Panc1 (cell line): ENCODE data around the gene EOGT. TPM values are rescaled to one million over a fixed set of nuclear protein-coding genes. Genes with fewer than 3 reads are reported as not detected.

Experiments used
- ATAC-seq: fragments of 200-7000 bp; cut with Tn5 transposase; 2 replicates; pipeline ENCODE4 v1.9.1; 2020; ENCODE audit warnings: mild to moderate bottlenecking, moderate library complexity
- BruUV-seq: library from RNA; stranded (reverse); fragments of 400-500 nt; replicated peaks from 2 replicates; lab custom pipeline; 2021; lab: Mats Ljungman, UMichigan
- CTCF ChIA-PET: fragments of 300-600 bp; sonication (Branson Sonifier 250); formaldehyde crosslinking; loops from one replicate; lab custom pipeline; 2022; ENCODE audit warnings: antibody characterized with exemption; lab: Charles Lee
- POLR2A ChIA-PET: fragments of 300-600 bp; sonication (Branson Sonifier 250); formaldehyde crosslinking; loops from one replicate; lab custom pipeline; 2022; ENCODE audit warnings: antibody characterized with exemption; lab: Charles Lee
- DNase-seq: peaks from one replicate; pipeline ENCODE4 v3.0.0-alpha.2; 2010; ENCODE audit warnings: low read depth, low spot score
- H3K27ac ChIP-seq: 2 replicates; pipeline ENCODE4 v1.5.1; 2011; ENCODE audit warnings: mild to moderate bottlenecking, low read length, inconsistent platforms
- H3K27me3 ChIP-seq: fragments of 200-500 bp; sonication (Bioruptor generic); 2 replicates; pipeline ENCODE4 v1.6.0; 2014; ENCODE audit warnings: low read length, inconsistent platforms; ENCODE audit not compliant: control insufficient read depth, insufficient read depth
- H3K36me3 ChIP-seq: fragments of 200-500 bp; sonication (Bioruptor generic); 2 replicates; pipeline ENCODE4 v1.5.1; 2014; ENCODE audit warnings: inconsistent platforms, mild to moderate bottlenecking, low read length, moderate library complexity; ENCODE audit not compliant: control insufficient read depth, insufficient read depth
- H3K4me1 ChIP-seq: 2 replicates; pipeline ENCODE4 v1.5.1; 2011; ENCODE audit warnings: inconsistent platforms, mild to moderate bottlenecking, low read length, moderate library complexity; ENCODE audit not compliant: control insufficient read depth, insufficient read depth
- H3K4me3 ChIP-seq, 2 experiments: 2 replicates each; pipeline ENCODE4 v1.5.1; 2011 to 2012; ENCODE audit warnings: low read depth in 2 of 2, low read length in 2 of 2, mild to moderate bottlenecking in 2 of 2, inconsistent platforms in 1 of 2, moderate library complexity in 1 of 2
- H3K9me3 ChIP-seq: fragments of 200-500 bp; sonication (Bioruptor generic); 2 replicates; pipeline ENCODE4 v1.5.1; 2014; ENCODE audit warnings: low read depth, mild to moderate bottlenecking, inconsistent platforms, low read length, moderate library complexity; ENCODE audit not compliant: control insufficient read depth, insufficient read depth
- CTCF ChIP-seq: fragments of 450-650 bp; IDR thresholded peaks from 2 replicates; pipeline ENCODE4 v1.5.1; 2017; ENCODE audit warnings: mild to moderate bottlenecking
- POLR2AphosphoS5 ChIP-seq: IDR thresholded peaks from 2 replicates; pipeline ENCODE4 v1.6.1; 2012; ENCODE audit warnings: mild to moderate bottlenecking, low read depth, low read length, moderate library complexity
- REST ChIP-seq, 2 experiments: IDR thresholded peaks; 2 replicates each; pipeline ENCODE4 v1.6.1; 2011 to 2012; ENCODE audit warnings: low read depth in 2 of 2, control low read depth in 1 of 2, low read length in 1 of 2, mild to moderate bottlenecking in 1 of 2, moderate library complexity in 1 of 2; ENCODE audit not compliant: insufficient read depth in 1 of 2
- SIN3A ChIP-seq: IDR thresholded peaks from 2 replicates; pipeline ENCODE4 v1.6.1; 2012; ENCODE audit warnings: low read depth, mild to moderate bottlenecking, low read length, moderate library complexity, borderline replicate concordance; ENCODE audit not compliant: insufficient read depth
- TCF7L2 ChIP-seq: IDR thresholded peaks from 2 replicates; pipeline ENCODE4 v1.6.1; 2011; ENCODE audit warnings: mild to moderate bottlenecking, low read depth, low read length, inconsistent platforms
- in situ Hi-C: cut with HindIII; loops from 2 replicates; pipeline ENCODE4 v1.10.0; 2016; ENCODE audit warnings: low sequenced_read_pairs, low pct_unique_long_range_greater_than_20kb
- intact Hi-C: fragments of 100-400 bp; cut with micrococcal nuclease; formaldehyde crosslinking; loops from one replicate; pipeline ENCODE4 v1.10.0; 2022; ENCODE audit not compliant: unreplicated experiment
- total RNA-seq: library from RNA; stranded (reverse); gene quantifications from one replicate; pipeline ENCODE4 v1.2.1, GENCODE V29; 2021; ENCODE audit not compliant: unreplicated experiment

Gene EOGT
- total RNA-seq, 1 experiment from 2014 or later, result 29.1 TPM

GRCh38 chr3:68935778-68936177 is 77.7 kb downstream of the EOGT start:
- TF ChIP-seq POLR2AphosphoS5, result no peak
- no peak for TF ChIP-seq REST (IDR thresholded peaks at IDR 0.05; ENCODE audit: insufficient read depth in 1 of 2, low read depth in 2 of 2, low read length in 1 of 2)
- TF ChIP-seq CTCF, result no peak
- no peak for TF ChIP-seq TCF7L2
- TF ChIP-seq SIN3A, result no peak
- Histone ChIP-seq H3K4me3 (no peak overlapping the region), H3K27ac (no peak overlapping the region), H3K9me3 (no peaks in the 10 kb centered on the region), H3K27me3 (peaks cover 20% of the 10 kb centered on the region), H3K36me3 (no peaks in the 10 kb centered on the region), H3K4me1 (no peaks in the 10 kb centered on the region)
- no TSS peak for BruUV-seq
- ChIA-PET CTCF (no interaction called here), POLR2A (no interaction called here)
- intact Hi-C loops, result no loop called here
- DNase-seq, result no peak
- in situ Hi-C loops, result no loop called here
- ATAC-seq, result no peak

- CTCF ChIA-PET, result no interaction called here
- no peak overlapping the region for H3K4me3 ChIP-seq
- in situ Hi-C loops (no loop called here), intact Hi-C loops (no loop called here)
- no peak for DNase-seq
- H3K36me3 ChIP-seq, result no peaks in the 10 kb centered on the region
- ATAC-seq, result no peak
- no TSS peak for BruUV-seq
- H3K27me3 ChIP-seq, result peaks cover 25% of the 10 kb centered on the region
- H3K4me1 ChIP-seq, result no peaks in the 10 kb centered on the region
- POLR2A ChIA-PET, result interaction anchor here (0.5 kb wide), 1 partner anchor 1344 kb away, joined by 3 read pairs; no protein-coding TSS in a partner anchor
- no peaks in the 10 kb centered on the region for H3K9me3 ChIP-seq
- TF ChIP-seq POLR2AphosphoS5 (no peak), TCF7L2 (no peak), REST (IDR thresholded peaks at IDR 0.05; ENCODE audit: insufficient read depth in 1 of 2, low read depth in 2 of 2, low read length in 1 of 2) (no peak), CTCF (no peak), SIN3A (no peak)
- H3K27ac ChIP-seq, result no peak overlapping the region
Measured at GRCh38 chr3:68931406-68932149, 81.9 kb downstream of the EOGT start.
